AG09309 (cell line): ENCODE measurements around the gene TAF1B.
"Not testable (repeated sequence)": the region's sequence is repeated elsewhere in the genome, so short reads cannot be mapped to it uniquely, and the experiment has no call there.

Experiments used
- DNase-seq: peaks from one replicate; pipeline ENCODE4 v3.0.0-alpha.2; 2010; ENCODE audit warnings: low read depth
- H3K4me3 ChIP-seq: 2 replicates; pipeline ENCODE4 v1.5.1; 2011; ENCODE audit warnings: mild to moderate bottlenecking, low read depth, low read length, moderate library complexity; ENCODE audit not compliant: control insufficient read depth
- TF ChIP-seq, protein P1 (sequence below): IDR thresholded peaks from 2 replicates; pipeline ENCODE4 v1.5.1; 2011; ENCODE audit warnings: mild to moderate bottlenecking, low read depth, low read length, inconsistent platforms; ENCODE audit not compliant: insufficient read depth, control insufficient read depth; ENCODE audit errors: missing control alignments

TAF1B gene

DNA sequence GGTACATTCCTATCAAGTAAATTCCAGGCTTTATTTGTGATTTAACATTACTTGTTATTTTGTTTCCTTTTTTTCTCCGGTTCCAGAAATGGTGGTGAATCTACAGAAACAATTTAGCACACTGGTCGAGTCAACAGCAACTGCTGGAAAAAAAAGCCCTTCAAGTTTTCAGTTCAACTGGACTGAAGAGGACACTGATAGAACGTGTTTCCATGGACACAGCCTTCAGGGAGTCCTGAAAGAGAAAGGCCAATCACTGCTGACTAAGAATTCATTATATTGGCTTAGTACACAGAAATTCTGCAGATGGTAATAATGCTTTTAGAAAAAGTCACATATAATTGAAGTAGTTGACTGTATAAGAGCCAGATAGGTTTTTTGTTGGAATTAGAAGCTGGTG is 76.2 kb downstream of the TAF1B start:
- no peak overlapping the region for H3K4me3 ChIP-seq
- DNase-seq, result no peak
- TF ChIP-seq, protein P1, sequence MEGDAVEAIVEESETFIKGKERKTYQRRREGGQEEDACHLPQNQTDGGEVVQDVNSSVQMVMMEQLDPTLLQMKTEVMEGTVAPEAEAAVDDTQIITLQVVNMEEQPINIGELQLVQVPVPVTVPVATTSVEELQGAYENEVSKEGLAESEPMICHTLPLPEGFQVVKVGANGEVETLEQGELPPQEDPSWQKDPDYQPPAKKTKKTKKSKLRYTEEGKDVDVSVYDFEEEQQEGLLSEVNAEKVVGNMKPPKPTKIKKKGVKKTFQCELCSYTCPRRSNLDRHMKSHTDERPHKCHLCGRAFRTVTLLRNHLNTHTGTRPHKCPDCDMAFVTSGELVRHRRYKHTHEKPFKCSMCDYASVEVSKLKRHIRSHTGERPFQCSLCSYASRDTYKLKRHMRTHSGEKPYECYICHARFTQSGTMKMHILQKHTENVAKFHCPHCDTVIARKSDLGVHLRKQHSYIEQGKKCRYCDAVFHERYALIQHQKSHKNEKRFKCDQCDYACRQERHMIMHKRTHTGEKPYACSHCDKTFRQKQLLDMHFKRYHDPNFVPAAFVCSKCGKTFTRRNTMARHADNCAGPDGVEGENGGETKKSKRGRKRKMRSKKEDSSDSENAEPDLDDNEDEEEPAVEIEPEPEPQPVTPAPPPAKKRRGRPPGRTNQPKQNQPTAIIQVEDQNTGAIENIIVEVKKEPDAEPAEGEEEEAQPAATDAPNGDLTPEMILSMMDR, result no peak

GRCh38 chr2:9927020-9927419 is 83.7 kb downstream of the TAF1B start:
- H3K4me3 ChIP-seq, DNase-seq: not testable (repeated sequence)

- no peak for DNase-seq
- TF ChIP-seq, protein P1, result no peak
- no peak overlapping the region for H3K4me3 ChIP-seq
Observed at GRCh38 chr2:9937258-9937657, 94.0 kb downstream of the TAF1B start.

- no peak overlapping the region for H3K4me3 ChIP-seq
- TF ChIP-seq, protein P1, result no peak
- DNase-seq, result no peak
Observed at GRCh38 chr2:9937968-9938367, 94.7 kb downstream of the TAF1B start.

- TF ChIP-seq, protein P1, result no peak
- DNase-seq, result no peak
- H3K4me3 ChIP-seq, result no peak overlapping the region
Observed at GRCh38 chr2:9939587-9940485, 96.6 kb downstream of the TAF1B start.

DNA sequence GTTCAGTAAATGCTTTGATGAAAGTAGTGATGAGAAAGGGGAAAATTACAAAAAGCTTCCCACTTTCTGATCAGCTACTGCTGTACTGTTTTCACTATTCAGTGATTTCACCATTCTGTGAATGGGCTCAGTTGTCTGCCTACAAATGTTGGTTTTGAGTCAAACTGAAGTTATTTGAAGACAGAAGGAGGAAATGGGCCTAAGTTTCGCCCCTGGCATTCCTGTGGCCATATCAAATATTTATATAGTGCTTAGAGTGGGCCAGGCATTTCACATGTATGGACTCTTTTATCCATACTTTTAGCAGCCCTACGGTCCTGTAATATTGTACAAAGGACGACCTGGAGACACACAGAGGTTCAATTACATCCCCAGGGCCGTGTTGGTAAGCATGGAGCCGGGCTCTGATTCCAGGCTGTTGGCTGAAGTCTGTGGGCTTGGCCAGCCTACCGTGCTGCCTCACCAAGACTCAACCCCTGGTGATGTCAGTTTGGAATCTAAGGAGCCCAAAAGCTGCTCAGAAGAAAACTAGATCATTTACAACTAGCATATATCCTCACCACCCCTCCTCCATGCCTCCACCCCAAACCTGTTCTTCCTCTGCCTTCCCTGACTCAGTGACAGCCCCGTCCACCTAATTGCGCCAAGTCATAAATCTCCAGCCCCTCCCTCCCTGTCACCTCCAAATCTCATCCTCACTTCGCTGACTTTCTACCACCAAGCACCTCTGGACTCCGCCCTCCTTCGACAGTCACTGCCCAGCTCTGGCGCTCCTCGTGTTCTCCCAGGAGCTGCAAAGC is 98.1 kb downstream of the TAF1B start:
- TF ChIP-seq, protein P1, result no peak
- H3K4me3 ChIP-seq, result no peak overlapping the region
- peak; percentile 33 for DNase-seq

GRCh38 chr2:9941996-9942390 is 98.7 kb downstream of the TAF1B start:
- TF ChIP-seq, protein P1, result no peak
- no peak for DNase-seq
- H3K4me3 ChIP-seq, result no peak overlapping the region
